A549 (cell line): Measurements from ENCODE around the gene KCNMA1. TPM values are rescaled to one million over a fixed set of nuclear protein-coding genes. Genes with fewer than 3 reads are reported as not detected.
A peak's percentile ranks its signal among the peaks of the same experiment; 100 is the strongest.

Experiments
- ATAC-seq, 2 experiments: fragments of 200-7000 bp in 1 of 2; fragments of >200 bp in 1 of 2; cut with Nextera tagmentation in 1 of 2; cut with Tn5 transposase in 1 of 2; 3 replicates each; pipeline versions ENCODE4 v1.8.0 to v1.9.1; 2018 to 2020; ENCODE audit warnings: mild to moderate bottlenecking in 1 of 2, moderate library complexity in 1 of 2
- CTCF ChIA-PET: fragments of 300-600 bp; sonication (Branson Sonifier 250); formaldehyde crosslinking; extraction: SDS; loops from one replicate; lab custom pipeline; 2021; ENCODE audit warnings: antibody characterized with exemption, inconsistent platforms; lab: Yijun Ruan, JAX
- POLR2A ChIA-PET: fragments of 350-600 bp; formaldehyde crosslinking; extraction: SDS; loops from one replicate; lab custom pipeline; 2021; ENCODE audit warnings: antibody characterized with exemption, inconsistent platforms; lab: Yijun Ruan, JAX
- DNase-seq, 2 experiments: peaks; one replicate each; pipeline versions ENCODE4 v3.0.0 to v3.0.0-alpha.2; 2011 to 2016; ENCODE audit warnings: low read depth in 1 of 2, low spot score in 1 of 2
- FAIRE-seq: peaks from 2 replicates; lab custom pipeline; 2011; peaks lifted over from hg19 to GRCh38; lab: Jason Lieb, UNC
- H3K27ac ChIP-seq, 2 experiments: fragments of >200 bp; sonication (Bioruptor Twin); formaldehyde crosslinking; 3 replicates each; pipeline ENCODE4 v1.5.1; 2016 to 2017
- H3K4me1 ChIP-seq: fragments of >200 bp; sonication (Bioruptor Twin); formaldehyde crosslinking; 3 replicates; pipeline ENCODE4 v1.6.1; 2016
- H3K4me2 ChIP-seq: fragments of >200 bp; sonication (Bioruptor Twin); formaldehyde crosslinking; 3 replicates; pipeline ENCODE4 v1.6.1; 2016
- H3K4me3 ChIP-seq: fragments of >200 bp; sonication (Bioruptor Twin); formaldehyde crosslinking; 3 replicates; pipeline ENCODE4 v1.5.1; 2016
- H3K9me3 ChIP-seq: fragments of >200 bp; sonication (Bioruptor Twin); formaldehyde crosslinking; 3 replicates; pipeline ENCODE4 v1.6.1; 2016
- CBX2 ChIP-seq: fragments of 200-600 bp; sonication (generic); IDR thresholded peaks from 2 replicates; pipeline ENCODE4 v1.6.1; 2016; ENCODE audit warnings: low read depth, mild to moderate bottlenecking, borderline replicate concordance
- CHD4 ChIP-seq: fragments of 200-600 bp; sonication (generic); IDR thresholded peaks from 2 replicates; pipeline ENCODE4 v1.6.1; 2016; ENCODE audit warnings: antibody characterized with exemption, mild to moderate bottlenecking, borderline replicate concordance
- E2F6 ChIP-seq: IDR thresholded peaks from 2 replicates; pipeline ENCODE4 v1.6.1; 2012; ENCODE audit warnings: low read depth, borderline replicate concordance
- ELK1 ChIP-seq: fragments of 150-350 bp; IDR thresholded peaks from 2 replicates; pipeline ENCODE4 v1.6.1; 2014; ENCODE audit warnings: low read depth, mild to moderate bottlenecking, low read length
- ESRRA ChIP-seq: fragments of 150-350 bp; IDR thresholded peaks from 2 replicates; pipeline ENCODE4 v1.6.1; 2014; ENCODE audit warnings: mild to moderate bottlenecking, low read length, borderline replicate concordance
- HEYL ChIP-seq: fragments of 250-450 bp; sonication (Bioruptor Pico); IDR thresholded peaks from 2 replicates; pipeline ENCODE4 v1.8.0; 2021; ENCODE audit warnings: mild to moderate bottlenecking, moderate library complexity
- HMGXB4 ChIP-seq: fragments of 250-450 bp; sonication (Bioruptor Pico); IDR thresholded peaks from 2 replicates; pipeline ENCODE4 v1.5.0; 2021; ENCODE audit warnings: mild to moderate bottlenecking, moderate library complexity, borderline replicate concordance
- JUN ChIP-seq, 2 experiments: fragments of >200 bp; sonication (Bioruptor Twin); formaldehyde crosslinking; IDR thresholded peaks; 2 replicates in 1 of 2; 3 replicates in 1 of 2; pipeline ENCODE4 v1.6.1; 2016 to 2017
- JUNB ChIP-seq: fragments of >200 bp; sonication (Bioruptor Twin); formaldehyde crosslinking; IDR thresholded peaks from 2 replicates; pipeline ENCODE4 v1.6.1; 2016
- MAFK ChIP-seq: fragments of 450-650 bp; IDR thresholded peaks from 2 replicates; pipeline ENCODE4 v1.6.1; 2014; ENCODE audit not compliant: partially characterized antibody
- MAX ChIP-seq: IDR thresholded peaks from 2 replicates; pipeline ENCODE4 v1.6.1; 2012
- NR3C1 ChIP-seq: fragments of >200 bp; sonication (Bioruptor Twin); formaldehyde crosslinking; IDR thresholded peaks from 3 replicates; pipeline ENCODE4 v1.6.1; 2017
- POLR2A ChIP-seq: IDR thresholded peaks from 2 replicates; pipeline ENCODE4 v1.6.1; 2012; ENCODE audit warnings: mild to moderate bottlenecking, low read length
- POLR2AphosphoS2 ChIP-seq: conservative IDR thresholded peaks from 2 replicates; pipeline ENCODE4 v1.6.1; 2012; ENCODE audit warnings: low read length, improper control_type of control experiment, inconsistent platforms
- RARB ChIP-seq: fragments of 250-450 bp; sonication (Bioruptor Pico); IDR thresholded peaks from 2 replicates; pipeline ENCODE4 v1.8.0; 2021; ENCODE audit warnings: mild to moderate bottlenecking, moderate library complexity
- RNF2 ChIP-seq: fragments of 200-600 bp; sonication (generic); IDR thresholded peaks from 2 replicates; pipeline ENCODE4 v1.6.1; 2016; ENCODE audit warnings: low read depth, mild to moderate bottlenecking, antibody characterized with exemption, moderate library complexity, borderline replicate concordance
- TP53 ChIP-seq: fragments of 250-450 bp; sonication (Bioruptor Pico); IDR thresholded peaks from 2 replicates; pipeline ENCODE4 v1.5.0; 2021; ENCODE audit warnings: mild to moderate bottlenecking, moderate library complexity
- ZFP36 ChIP-seq: fragments of 450-650 bp; IDR thresholded peaks from 2 replicates; pipeline ENCODE4 v1.6.1; 2014; ENCODE audit warnings: borderline replicate concordance; ENCODE audit not compliant: partially characterized antibody
- WGBS: methylation state at CpG from one replicate; pipeline ENCODE4 v1.1.6; 2017; ENCODE audit errors: missing lambda C conversion rate; 5-methylcytosine and 5-hydroxymethylcytosine counted together
- polyA plus RNA-seq, 4 experiments: library from polyadenylated mRNA; depleted of rRNA in 3 of 4; stranded (reverse); fragments of >200 nt; fragmentation: RNase III in 1 of 4; extraction: RNeasy Plus Mini Kit Qiagen cat#74134 plus additional on column Dnase treatment in 1 of 4; gene quantifications; 2 replicates in 3 of 4; 3 replicates in 1 of 4; pipeline ENCODE4 v1.2.3, GENCODE V29; 2011 to 2017
- TF ChIP-seq, protein P1 (sequence below): fragments of 200-600 bp; sonication (generic); IDR thresholded peaks from 2 replicates; pipeline ENCODE4 v1.6.1; 2016; ENCODE audit warnings: antibody characterized with exemption, mild to moderate bottlenecking, moderate library complexity

Gene KCNMA1
- polyA plus RNA-seq, 2 of the 4 experiments (the other 2 are of a cell fraction), result 14.9 to 30.6 TPM

GRCh38 chr10:77576444-77577032 lies 61.1 kb downstream of the KCNMA1 start:
- ATAC-seq (no peak), DNase-seq (no peak), FAIRE-seq (no peak)
- H3K4me1 ChIP-seq, result peaks cover 31% of the 10 kb centered on the region
- ChIA-PET POLR2A (no interaction called here), CTCF (interaction anchor here (1.3 to 1.5 kb wide), 3 partner anchors 10 to 65 kb away, joined by 3 to 5 read pairs (median 3); no protein-coding TSS in a partner anchor)
- no peaks in the 10 kb centered on the region for H3K9me3 ChIP-seq
- 91% methylated on average over 9 of the region's 9 CpGs for WGBS
- no peak overlapping the region for H3K4me2 ChIP-seq
- H3K27ac ChIP-seq, result peak overlapping the region in 1 of 2 experiments; percentile 61; a peak in 3 of 6 replicates
- TF ChIP-seq JUNB (no peak), MAFK (no peak)
- H3K4me3 ChIP-seq, result no peak overlapping the region

- WGBS, result 89% methylated on average over 4 of the region's 4 CpGs
- ChIA-PET POLR2A (no interaction called here), CTCF (interaction anchor here (1.3 to 1.5 kb wide), 3 partner anchors 9 to 65 kb away, joined by 3 to 5 read pairs (median 3); no protein-coding TSS in a partner anchor)
- Histone ChIP-seq H3K9me3 (no peaks in the 10 kb centered on the region), H3K4me2 (no peak overlapping the region), H3K4me1 (peaks cover 37% of the 10 kb centered on the region), H3K27ac (peak overlapping the region in 1 of 2 experiments; percentile 61; a peak in 3 of 6 replicates), H3K4me3 (no peak overlapping the region)
- DNase-seq (no peak), ATAC-seq (no peak), FAIRE-seq (no peak)
- TF ChIP-seq ZFP36 (no peak), POLR2AphosphoS2 (no peak), RNF2 (no peak), JUN (IDR thresholded peaks at IDR 0.05) (no peak), HMGXB4 (CRISPR knock-in tag) (no peak), MAFK (no peak), CHD4 (no peak), TP53 (CRISPR knock-in tag) (no peak), E2F6 (no peak), HEYL (CRISPR knock-in tag) (no peak), NR3C1 (no peak), RARB (CRISPR knock-in tag) (no peak)
Observed at GRCh38 chr10:77576007-77576367, 61.6 kb downstream of the KCNMA1 start.

DNA sequence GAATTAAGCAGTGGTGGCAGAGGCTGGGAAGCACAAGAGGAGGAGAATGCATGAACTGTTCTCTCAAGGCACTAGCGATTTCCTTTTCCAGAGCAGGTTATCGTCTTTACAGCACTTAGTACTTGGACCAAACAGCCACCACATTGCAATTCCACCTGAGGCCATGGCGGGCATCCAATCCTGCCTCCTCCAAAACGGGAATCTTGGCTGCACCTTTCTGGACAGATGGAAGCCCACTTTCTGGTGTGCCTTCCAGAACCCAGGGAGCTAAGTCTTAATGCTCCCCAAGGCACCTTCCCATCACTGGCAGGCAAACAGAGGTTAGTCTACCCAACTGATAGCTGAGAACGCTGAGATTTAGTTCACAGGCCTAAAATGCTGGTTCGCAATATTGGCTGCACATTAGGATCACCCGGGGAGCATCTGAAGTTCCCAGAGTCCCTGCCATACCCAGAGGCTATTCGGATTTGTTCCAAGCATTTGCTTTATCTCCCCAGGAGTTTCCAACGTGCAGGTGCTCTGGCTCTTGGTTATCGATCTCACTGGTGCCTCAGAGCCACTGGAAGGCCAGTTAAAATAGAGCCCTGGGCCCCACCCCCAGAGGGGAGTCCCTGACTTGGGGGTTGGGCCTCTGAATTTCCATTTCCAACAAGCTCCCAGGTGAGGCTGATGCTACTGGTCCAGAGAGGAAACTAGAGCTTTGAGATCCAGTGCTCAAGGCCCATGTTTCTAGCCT lies 62.2 kb downstream of the KCNMA1 start:
- Histone ChIP-seq H3K4me3 (no peak overlapping the region), H3K4me2 (no peak overlapping the region), H3K4me1 (peaks cover 35% of the 10 kb centered on the region), H3K27ac (peak overlapping the region in 1 of 2 experiments; percentile 61; a peak in 2 of 6 replicates), H3K9me3 (no peaks in the 10 kb centered on the region)
- DNase-seq, result no peak
- no peak for ATAC-seq
- no peak for TF ChIP-seq POLR2A
- no peak for TF ChIP-seq ESRRA
- no peak for TF ChIP-seq ELK1
- TF ChIP-seq ZFP36, result no peak
- TF ChIP-seq RARB (CRISPR knock-in tag), result no peak
- no peak for TF ChIP-seq CBX2
- no peak for TF ChIP-seq MAX
- TF ChIP-seq, protein P1, sequence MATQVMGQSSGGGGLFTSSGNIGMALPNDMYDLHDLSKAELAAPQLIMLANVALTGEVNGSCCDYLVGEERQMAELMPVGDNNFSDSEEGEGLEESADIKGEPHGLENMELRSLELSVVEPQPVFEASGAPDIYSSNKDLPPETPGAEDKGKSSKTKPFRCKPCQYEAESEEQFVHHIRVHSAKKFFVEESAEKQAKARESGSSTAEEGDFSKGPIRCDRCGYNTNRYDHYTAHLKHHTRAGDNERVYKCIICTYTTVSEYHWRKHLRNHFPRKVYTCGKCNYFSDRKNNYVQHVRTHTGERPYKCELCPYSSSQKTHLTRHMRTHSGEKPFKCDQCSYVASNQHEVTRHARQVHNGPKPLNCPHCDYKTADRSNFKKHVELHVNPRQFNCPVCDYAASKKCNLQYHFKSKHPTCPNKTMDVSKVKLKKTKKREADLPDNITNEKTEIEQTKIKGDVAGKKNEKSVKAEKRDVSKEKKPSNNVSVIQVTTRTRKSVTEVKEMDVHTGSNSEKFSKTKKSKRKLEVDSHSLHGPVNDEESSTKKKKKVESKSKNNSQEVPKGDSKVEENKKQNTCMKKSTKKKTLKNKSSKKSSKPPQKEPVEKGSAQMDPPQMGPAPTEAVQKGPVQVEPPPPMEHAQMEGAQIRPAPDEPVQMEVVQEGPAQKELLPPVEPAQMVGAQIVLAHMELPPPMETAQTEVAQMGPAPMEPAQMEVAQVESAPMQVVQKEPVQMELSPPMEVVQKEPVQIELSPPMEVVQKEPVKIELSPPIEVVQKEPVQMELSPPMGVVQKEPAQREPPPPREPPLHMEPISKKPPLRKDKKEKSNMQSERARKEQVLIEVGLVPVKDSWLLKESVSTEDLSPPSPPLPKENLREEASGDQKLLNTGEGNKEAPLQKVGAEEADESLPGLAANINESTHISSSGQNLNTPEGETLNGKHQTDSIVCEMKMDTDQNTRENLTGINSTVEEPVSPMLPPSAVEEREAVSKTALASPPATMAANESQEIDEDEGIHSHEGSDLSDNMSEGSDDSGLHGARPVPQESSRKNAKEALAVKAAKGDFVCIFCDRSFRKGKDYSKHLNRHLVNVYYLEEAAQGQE, result no peak
- WGBS, result 82% methylated on average over 10 of the region's 10 CpGs
- ChIA-PET POLR2A (no interaction called here), CTCF (interaction anchor here (1.2 to 1.5 kb wide), 4 partner anchors 8 to 66 kb away, joined by 3 to 5 read pairs (median 3); no protein-coding TSS in a partner anchor)
- no peak for FAIRE-seq
